ENCODE measurements around the gene FAM168B. TPM values are rescaled to one million over a fixed set of nuclear protein-coding genes. Genes with fewer than 3 reads are reported as not detected.

Gene FAM168B
- total RNA-seq, 1 experiment from 2014 or later, result 81.4 TPM

DNA sequence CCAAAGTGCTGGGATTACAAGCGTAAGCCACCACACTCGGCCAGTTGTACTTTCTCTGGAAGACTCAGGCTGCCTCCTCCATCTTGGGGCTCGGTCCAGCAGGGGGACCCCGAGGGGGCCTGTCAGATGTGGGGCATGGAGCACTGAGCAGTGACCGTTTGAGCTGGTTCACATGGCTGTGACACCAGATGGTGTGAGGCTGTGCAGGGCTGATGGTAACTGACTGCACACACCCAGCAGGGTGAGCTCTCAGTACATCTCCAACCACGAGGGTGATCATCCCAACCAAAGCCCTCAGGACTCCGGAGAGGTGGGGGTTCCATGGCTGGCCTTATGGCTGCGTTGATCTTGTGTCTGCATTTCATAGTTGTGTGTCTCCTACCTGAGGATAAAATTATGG is 63.4 kb downstream of the FAM168B start:
- peaks cover 31% of the 10 kb centered on the region for H3K27me3 Mint-ChIP-seq (ENCODE audit: low read depth)
- no peaks in the 10 kb centered on the region for H3K9me3 ChIP-seq (ENCODE audit: control insufficient read depth, low read depth, low read length)
- no peak overlapping the region for H3K9ac ChIP-seq (ENCODE audit: extremely low read depth, insufficient read length, low read length)
- no peak overlapping the region for H3K4ac ChIP-seq (ENCODE audit: low read depth, low read length)
- no peak overlapping the region for H4K5ac ChIP-seq (ENCODE audit: insufficient read length, low read depth, low read length)
- H4K20me1 ChIP-seq (ENCODE audit: control insufficient read depth, insufficient read depth, insufficient read length), result no peaks in the 10 kb centered on the region
- no peaks in the 10 kb centered on the region for H3K4me1 ChIP-seq (ENCODE audit: insufficient read depth, low read length)
- H3K36me3 Mint-ChIP-seq (ENCODE audit: insufficient read depth in 1 of 3, low read depth in 3 of 3), result peaks cover 0 to 2% (median 0%) of the 10 kb centered on the region in 3 experiments; a peak in 1 of 7 replicates
- no peak overlapping the region for H2BK15ac ChIP-seq (ENCODE audit: low read depth, low read length)
- H2BK12ac ChIP-seq (ENCODE audit: insufficient read length, low read depth, low read length), result no peak overlapping the region
- no peak overlapping the region for H3K56ac ChIP-seq (ENCODE audit: insufficient read length, low read depth, low read length)
- H3K23ac ChIP-seq (ENCODE audit: insufficient read length, low read depth, low read length), result no peak overlapping the region
- no peak overlapping the region for H4K91ac ChIP-seq (ENCODE audit: insufficient read length, low read depth, low read length)
- no peak overlapping the region for H2AK5ac ChIP-seq (ENCODE audit: insufficient read length, low read length)
- H4K8ac ChIP-seq (replicated peaks; ENCODE audit: insufficient read length, low read depth, low read length), result no peak overlapping the region
- H2BK20ac ChIP-seq (ENCODE audit: low read depth, low read length, poor library complexity, severe bottlenecking), result no peak overlapping the region
- no CpG with 5 or more reads among the region's 8 CpGs for WGBS (ENCODE audit: extremely low coverage, insufficient read length, low lambda C conversion rate)
- DNase-seq, result no peak
- no peak overlapping the region for H2BK120ac ChIP-seq (ENCODE audit: low read depth, low read length, poor library complexity, severe bottlenecking)
- peaks cover 4% of the 10 kb centered on the region for H3K23me2 ChIP-seq (ENCODE audit: insufficient read length, low read depth, low read length, poor library complexity, severe bottlenecking)
- peaks cover 10% of the 10 kb centered on the region; the same call in 1 of the 2 replicates for H3K27me3 ChIP-seq (ENCODE audit: insufficient read depth, low read length)
- no peak overlapping the region for H3K14ac ChIP-seq (ENCODE audit: insufficient read depth, low read length)
- no peak overlapping the region for H3T11ph ChIP-seq (ENCODE audit: low read length)
- H3K4me3 Mint-ChIP-seq, result no peak overlapping the region
- H3K27ac Mint-ChIP-seq, result no peak overlapping the region
- no peaks in the 10 kb centered on the region for H3K79me1 ChIP-seq (ENCODE audit: insufficient read depth, low read depth, low read length, poor library complexity, severe bottlenecking)
- H3K79me2 ChIP-seq (ENCODE audit: insufficient read depth, low read length), result no peaks in the 10 kb centered on the region
- H2AFZ ChIP-seq (ENCODE audit: low read length), result no peak overlapping the region
- H3K4me2 ChIP-seq (ENCODE audit: insufficient read depth, insufficient read length, low read length), result no peak overlapping the region
- no peak overlapping the region for H3K18ac ChIP-seq (ENCODE audit: insufficient read length, low read depth, low read length)
- peaks cover 4 to 6% of the 10 kb centered on the region in 2 experiments; a peak in 3 of 4 replicates for H3K4me1 Mint-ChIP-seq
- TF ChIP-seq CTCF (conservative IDR thresholded peaks at IDR 0.05), result no peak
- no peak overlapping the region for H2BK5ac ChIP-seq (ENCODE audit: insufficient read length, low read length)
- H3K9me3 Mint-ChIP-seq, result peaks cover 0 to 3% of the 10 kb centered on the region in 2 experiments; a peak in 2 of 5 replicates
- no peak overlapping the region for H3K27ac ChIP-seq (ENCODE audit: insufficient read length, low read depth, low read length)

Measured in H9 (cell line).